ENCODE measurements around the gene RTEL1. TPM values are rescaled to one million over a fixed set of nuclear protein-coding genes. Genes with fewer than 3 reads are reported as not detected.
A peak's percentile ranks its signal among the peaks of the same experiment; 100 is the strongest.

RTEL1 gene
- total and polyA plus RNA-seq, 2 experiments from 2014 or later: 14.8 to 14.9 TPM

DNA sequence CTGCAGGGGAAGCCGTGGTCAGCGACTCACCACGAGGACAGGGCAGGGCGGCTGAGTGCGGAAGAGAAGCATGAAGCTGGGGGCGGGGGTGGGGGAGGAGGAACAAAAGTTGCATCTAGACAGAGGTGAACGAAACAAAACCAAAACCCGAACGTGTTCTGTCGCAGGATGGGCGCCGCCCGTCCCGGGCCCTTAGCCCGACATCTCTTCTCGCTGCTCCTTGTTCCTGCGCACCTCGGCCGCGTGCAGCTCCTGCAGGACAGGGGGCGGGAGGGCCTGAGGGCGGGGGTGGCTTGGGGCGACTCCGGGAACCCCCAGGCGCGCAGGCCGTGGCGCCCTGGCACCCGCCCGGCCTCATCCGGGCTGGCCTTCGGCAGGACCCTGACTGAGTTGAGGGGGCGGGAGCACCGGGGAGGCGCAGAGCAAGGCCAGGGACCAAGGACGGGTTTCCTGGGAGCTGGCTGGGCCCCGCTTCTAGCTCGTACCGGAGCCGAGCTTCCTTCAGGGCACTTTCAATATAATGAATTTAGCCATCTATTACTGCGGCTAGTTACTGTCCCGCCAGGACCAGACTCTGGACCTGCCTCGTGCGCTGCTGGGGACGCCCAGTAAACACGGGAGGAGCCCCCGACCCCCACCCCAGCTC is 16.8 kb upstream of the RTEL1 start:
- no peak overlapping the region for H3K4me3 ChIP-seq
- H3K36me3 ChIP-seq: no peaks in the 10 kb centered on the region
- no peaks in the 10 kb centered on the region for H3K9me3 ChIP-seq (ENCODE audit: low read depth)
- H3K27me3 ChIP-seq: peaks cover 7% of the 10 kb centered on the region
- no peaks in the 10 kb centered on the region for H3K4me1 ChIP-seq (ENCODE audit: low read depth)
- DNase-seq (ENCODE audit: low read depth in 1 of 2, low spot score in 1 of 2): peak in 1 of 2 donors; percentile 45
- TF ChIP-seq, protein P1, sequence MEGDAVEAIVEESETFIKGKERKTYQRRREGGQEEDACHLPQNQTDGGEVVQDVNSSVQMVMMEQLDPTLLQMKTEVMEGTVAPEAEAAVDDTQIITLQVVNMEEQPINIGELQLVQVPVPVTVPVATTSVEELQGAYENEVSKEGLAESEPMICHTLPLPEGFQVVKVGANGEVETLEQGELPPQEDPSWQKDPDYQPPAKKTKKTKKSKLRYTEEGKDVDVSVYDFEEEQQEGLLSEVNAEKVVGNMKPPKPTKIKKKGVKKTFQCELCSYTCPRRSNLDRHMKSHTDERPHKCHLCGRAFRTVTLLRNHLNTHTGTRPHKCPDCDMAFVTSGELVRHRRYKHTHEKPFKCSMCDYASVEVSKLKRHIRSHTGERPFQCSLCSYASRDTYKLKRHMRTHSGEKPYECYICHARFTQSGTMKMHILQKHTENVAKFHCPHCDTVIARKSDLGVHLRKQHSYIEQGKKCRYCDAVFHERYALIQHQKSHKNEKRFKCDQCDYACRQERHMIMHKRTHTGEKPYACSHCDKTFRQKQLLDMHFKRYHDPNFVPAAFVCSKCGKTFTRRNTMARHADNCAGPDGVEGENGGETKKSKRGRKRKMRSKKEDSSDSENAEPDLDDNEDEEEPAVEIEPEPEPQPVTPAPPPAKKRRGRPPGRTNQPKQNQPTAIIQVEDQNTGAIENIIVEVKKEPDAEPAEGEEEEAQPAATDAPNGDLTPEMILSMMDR (IDR thresholded peaks at IDR 0.05; ENCODE audit: low read depth, low read length): no peak
- H3K27ac ChIP-seq: no peak overlapping the region

DNA sequence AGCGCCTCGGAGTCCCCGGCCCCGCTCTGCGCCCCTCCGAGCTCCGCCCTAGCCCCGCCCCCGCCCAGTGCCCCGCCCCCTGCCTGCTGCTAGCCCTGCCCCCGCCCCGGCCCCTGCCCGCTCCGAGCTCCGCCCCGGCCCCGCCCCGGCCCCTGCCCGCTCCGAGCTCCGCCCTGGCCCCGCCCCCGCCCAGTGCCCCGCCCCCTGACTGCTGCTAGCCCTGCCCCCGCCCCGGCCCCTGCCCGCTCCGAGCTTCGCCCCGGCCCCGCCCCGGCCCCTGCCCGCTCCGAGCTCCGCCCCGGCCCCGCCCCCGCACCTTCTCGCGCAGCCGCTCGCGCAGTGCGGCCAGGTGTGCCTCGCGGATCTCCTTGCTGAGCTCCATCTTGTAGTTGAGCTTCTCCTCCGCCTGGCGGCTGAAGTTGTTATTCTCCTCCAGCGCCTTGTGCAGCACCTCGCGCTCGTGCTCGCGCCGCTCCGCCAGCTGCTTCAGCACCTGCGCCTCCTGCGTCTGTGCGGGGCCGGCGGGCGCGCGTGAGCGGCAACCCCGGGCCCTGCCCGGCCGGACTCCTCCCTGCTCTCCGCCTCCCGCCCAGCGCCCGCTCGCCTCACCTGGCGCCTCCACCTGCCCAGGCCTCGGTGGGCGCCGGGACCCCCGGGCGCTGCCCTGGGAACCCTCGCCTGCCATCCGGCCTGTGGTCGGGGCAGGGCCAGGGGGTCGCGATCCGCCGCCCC is 16.2 kb upstream of the RTEL1 start:
- H3K36me3 ChIP-seq: no peaks in the 10 kb centered on the region
- TF ChIP-seq, protein P1 (IDR thresholded peaks at IDR 0.05; ENCODE audit: low read depth, low read length): peak; percentile 17
- H3K27ac ChIP-seq: no peak overlapping the region
- peak overlapping the region; percentile 63 for H3K4me3 ChIP-seq
- no peaks in the 10 kb centered on the region for H3K4me1 ChIP-seq (ENCODE audit: low read depth)
- DNase-seq (ENCODE audit: low read depth in 1 of 2, low spot score in 1 of 2): peak; percentile 90 to 92
- H3K9me3 ChIP-seq (ENCODE audit: low read depth): no peaks in the 10 kb centered on the region
- H3K27me3 ChIP-seq: peaks cover 7% of the 10 kb centered on the region

DNA sequence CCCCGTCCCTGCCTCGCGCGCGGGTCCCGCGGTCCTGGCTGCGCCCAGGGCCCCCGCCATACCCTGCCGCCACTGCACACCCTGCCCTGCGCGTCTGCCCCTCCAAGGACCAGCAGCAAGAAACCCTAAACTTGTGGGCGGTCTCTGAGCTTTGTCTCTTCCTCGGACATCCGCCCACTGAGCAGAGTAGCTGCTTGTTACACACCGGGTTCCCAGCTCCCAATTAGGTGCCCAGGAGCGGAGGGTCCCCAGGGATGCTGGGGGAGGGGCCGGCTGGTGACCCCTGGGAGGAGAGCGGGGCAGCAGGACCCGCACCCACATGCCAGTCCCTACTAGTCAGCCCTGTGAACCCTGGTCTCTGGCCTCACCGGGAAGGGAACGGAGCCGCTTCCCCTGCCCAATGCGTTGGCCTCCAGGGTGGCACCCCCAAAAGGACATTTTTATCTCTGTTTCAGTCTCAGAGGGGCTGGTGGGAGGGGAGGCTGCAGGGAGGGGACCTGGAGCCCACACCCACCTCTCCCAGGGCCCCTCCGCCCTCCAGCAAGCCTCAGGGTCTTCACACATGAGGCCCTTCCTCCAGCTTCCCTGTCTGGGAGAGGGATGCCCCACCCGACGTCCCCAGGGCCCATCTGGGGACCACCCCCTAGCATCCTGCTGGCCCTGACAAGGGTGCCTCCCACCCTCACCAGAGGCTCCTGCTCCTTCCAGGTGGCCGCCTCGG is 15.4 kb upstream of the RTEL1 start:
- Histone ChIP-seq H3K27ac (no peak overlapping the region), H3K4me1 (ENCODE audit: low read depth) (no peaks in the 10 kb centered on the region), H3K27me3 (peaks cover 7% of the 10 kb centered on the region), H3K36me3 (no peaks in the 10 kb centered on the region), H3K4me3 (peak overlapping the region; percentile 63), H3K9me3 (ENCODE audit: low read depth) (no peaks in the 10 kb centered on the region)
- TF ChIP-seq, protein P1 (IDR thresholded peaks at IDR 0.05; ENCODE audit: low read depth, low read length): no peak
- DNase-seq (ENCODE audit: low read depth in 1 of 2, low spot score in 1 of 2): peak in 1 of 2 donors; percentile 22

DNA sequence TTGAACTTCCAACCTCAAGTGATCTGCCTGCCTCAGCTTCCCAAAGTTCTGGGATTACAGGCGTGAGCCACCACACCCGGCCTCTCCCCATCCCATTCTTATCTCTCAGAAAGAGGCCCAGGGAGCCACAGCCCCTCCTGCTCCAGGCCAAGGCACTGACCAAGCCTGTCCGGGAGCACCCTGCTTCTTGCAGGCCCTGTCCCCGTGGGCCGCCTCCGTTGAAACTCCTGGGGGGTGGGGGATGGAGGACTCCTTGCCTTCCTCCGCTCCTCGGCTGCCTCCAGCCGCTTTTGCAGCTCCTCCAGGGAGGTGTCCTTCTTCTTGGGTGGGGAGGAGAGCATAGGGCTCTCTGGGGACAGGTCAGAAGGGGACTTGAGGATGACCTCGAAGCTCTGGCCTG is 14.6 kb upstream of the RTEL1 start:
- H3K9me3 ChIP-seq (ENCODE audit: low read depth): no peaks in the 10 kb centered on the region
- H3K36me3 ChIP-seq: no peaks in the 10 kb centered on the region
- no peaks in the 10 kb centered on the region for H3K4me1 ChIP-seq (ENCODE audit: low read depth)
- DNase-seq (ENCODE audit: low read depth in 1 of 2, low spot score in 1 of 2): no peak
- H3K27me3 ChIP-seq: peaks cover 7% of the 10 kb centered on the region
- no peak overlapping the region for H3K4me3 ChIP-seq
- TF ChIP-seq, protein P1 (IDR thresholded peaks at IDR 0.05; ENCODE audit: low read depth, low read length): no peak
- H3K27ac ChIP-seq: no peak overlapping the region

DNA sequence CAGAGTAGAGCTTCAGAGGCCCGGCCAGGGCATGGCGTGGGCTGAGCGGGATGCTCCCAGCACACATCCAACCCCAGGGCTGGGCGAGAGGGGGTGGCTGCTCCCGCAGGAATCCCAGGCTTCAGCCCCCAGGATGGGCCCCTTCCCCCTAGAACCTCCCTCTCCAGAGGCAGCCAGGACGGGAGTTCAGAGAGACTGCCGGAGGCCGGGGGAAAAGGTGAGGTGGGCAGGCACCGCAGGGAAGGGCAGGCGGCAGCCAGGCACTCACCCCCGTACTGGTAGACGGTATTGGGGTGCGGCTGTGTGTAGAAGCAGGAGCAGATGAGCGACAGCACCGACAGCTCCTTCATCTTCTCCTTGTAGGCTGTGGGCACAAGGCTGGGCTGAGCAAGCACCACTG is 14.2 kb upstream of the RTEL1 start:
- TF ChIP-seq, protein P1 (IDR thresholded peaks at IDR 0.05; ENCODE audit: low read depth, low read length): no peak
- Histone ChIP-seq H3K27ac (no peak overlapping the region), H3K9me3 (ENCODE audit: low read depth) (no peaks in the 10 kb centered on the region), H3K4me1 (ENCODE audit: low read depth) (no peaks in the 10 kb centered on the region), H3K27me3 (peaks cover 8% of the 10 kb centered on the region), H3K4me3 (no peak overlapping the region), H3K36me3 (no peaks in the 10 kb centered on the region)
- DNase-seq (ENCODE audit: low read depth in 1 of 2, low spot score in 1 of 2): no peak
